ENCODE measurements around the gene TMEM120B. TPM values are rescaled to one million over a fixed set of nuclear protein-coding genes. Genes with fewer than 3 reads are reported as not detected.

Gene TMEM120B
- total RNA-seq, 5 donors from 2014 or later (not counting 1 experiment from before 2014, with no cell fraction given) = 7.9 to 11.1 (median 10.3) TPM

DNA sequence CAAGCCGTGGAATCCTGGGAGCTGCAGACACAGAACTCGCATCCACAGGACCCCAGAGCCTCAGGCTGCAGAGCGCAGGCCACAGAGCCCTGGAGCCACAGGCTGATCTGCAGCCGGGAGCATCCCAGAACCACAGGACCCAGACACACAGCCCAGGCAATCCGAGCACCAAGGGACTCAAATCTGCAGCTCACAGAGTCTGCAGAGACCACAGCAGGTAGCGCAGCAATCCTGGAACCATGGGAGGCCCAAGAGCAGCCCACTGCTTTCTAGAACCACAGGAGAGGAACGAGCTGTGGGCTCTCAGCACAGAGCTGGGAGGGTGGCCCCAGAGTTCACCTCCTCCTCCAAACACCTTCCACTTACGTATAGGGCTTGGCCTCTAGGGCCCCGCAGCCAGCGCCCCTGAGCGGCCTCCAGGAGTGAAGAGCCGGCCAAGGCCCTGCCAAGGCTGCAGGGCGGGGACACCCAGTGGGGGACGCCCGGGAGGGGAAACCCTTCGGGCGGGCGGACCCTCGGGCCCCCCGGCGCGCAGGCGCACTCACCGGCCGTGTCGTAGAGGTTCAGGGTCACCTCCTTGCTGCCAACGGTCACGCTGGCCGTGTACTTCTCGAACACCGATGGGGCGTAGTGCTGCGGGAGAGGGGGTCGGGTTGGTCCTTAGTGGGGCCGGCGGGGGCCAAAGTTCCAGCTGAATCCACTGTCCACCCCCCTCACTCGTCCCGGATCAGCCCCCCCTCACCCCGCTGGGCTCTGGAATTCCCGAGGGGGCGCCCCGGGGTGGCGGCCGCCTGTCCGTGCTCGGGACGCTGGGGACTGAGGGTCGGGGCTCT, 80.3 kb downstream of the TMEM120B start:
- Histone ChIP-seq H3K27ac (ENCODE audit: low read length) (peak overlapping the region; percentile 97), H3K4me1 (ENCODE audit: control insufficient read depth in 1 of 2, extremely low read depth in 1 of 2, insufficient read depth in 2 of 2, low read length in 2 of 2) (peaks cover 34 to 90% of the 10 kb centered on the region in 2 experiments), H3K9me3 (no peaks in the 10 kb centered on the region), H3K4me3 (ENCODE audit: control insufficient read depth in 1 of 2, extremely low read depth in 1 of 2, low read length in 1 of 2) (peak overlapping the region; percentile 95 to 98), H3K27me3 (replicated peaks in 1 of 2; ENCODE audit: control insufficient read depth in 2 of 2, extremely low read depth in 1 of 2, insufficient read depth in 2 of 2, low read length in 1 of 2) (no peaks in the 10 kb centered on the region), H3K36me3 (ENCODE audit: control insufficient read depth in 2 of 2, extremely low read depth in 1 of 2, insufficient read depth in 1 of 2, low read length in 1 of 2) (peaks cover 6 to 30% of the 10 kb centered on the region in 2 donors)
- H3K4me3 Mint-ChIP-seq = peak overlapping the region; percentile 89 to 94 (median 94)
- WGBS (ENCODE audit: insufficient coverage) = 2% methylated on average over 25 of the region's 48 CpGs
- peaks cover 67 to 75% (median 72%) of the 10 kb centered on the region in 3 donors for H3K4me1 Mint-ChIP-seq
- no peaks in the 10 kb centered on the region for H3K27me3 Mint-ChIP-seq
- peak overlapping the region; percentile 100 for H3K27ac Mint-ChIP-seq
- DNase-seq = peak in 24 of 35 experiments; percentile 40 to 76 (median 54)
- ATAC-seq (replicated peaks in 1 of 4) = peak; percentile 6 to 11 (median 10)
- no peaks in the 10 kb centered on the region for H3K9me3 Mint-ChIP-seq
- H3K36me3 Mint-ChIP-seq = peaks cover 12% of the 10 kb centered on the region
- ChIA-PET POLR2A (interaction anchor here (0.6 to 1.8 kb wide), 8 partner anchors 9 to 256 kb away, joined by 3 to 7 read pairs (median 3); no protein-coding TSS in a partner anchor), CTCF (interaction anchor here (0.5 to 7.9 kb wide), 15 partner anchors 8 to 239 kb away, joined by 3 to 344 read pairs (median 5); partner anchors contain the start of genes SETD1B (in 1 of the 2) and TMEM120B (in 1 of the 2))

DNA sequence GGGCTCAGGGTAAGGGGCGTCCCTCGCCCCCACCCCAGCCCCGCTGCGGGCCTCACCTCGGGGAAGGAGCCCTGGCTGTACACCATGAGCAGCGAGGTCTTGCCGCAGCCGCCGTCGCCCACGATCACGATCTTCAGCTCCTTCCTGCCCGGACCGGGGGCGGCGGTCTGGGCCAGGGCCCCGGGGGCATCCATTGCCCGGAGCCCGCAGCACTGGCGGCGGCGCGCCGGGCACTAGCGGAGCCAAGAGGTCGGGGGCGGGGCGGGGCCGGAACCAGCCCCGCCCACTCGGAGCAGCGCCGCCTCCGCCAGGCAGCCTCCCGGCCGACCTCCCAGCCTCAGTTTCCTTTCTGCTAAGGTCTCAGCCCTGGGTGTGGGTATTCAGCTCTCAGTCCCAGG, 80.9 kb downstream of the TMEM120B start, which contains the start of gene RHOF:
Gene RHOF (minus strand): TSS at position 249 of the 398 bp plus-strand sequence. CDS start 55 bp downstream, at position 194.
- Mint-ChIP-seq H3K4me3 (peak within 1 kb of the TSS; percentile 89 to 94 (median 94)), H3K4me1 (peaks cover 67 to 74% (median 71%) of the 10 kb centered on the region in 3 donors), H3K27ac (peak within 1 kb of the TSS; percentile 100), H3K9me3 (no peaks in the 10 kb centered on the region), H3K36me3 (peaks cover 15% of the 10 kb centered on the region), H3K27me3 (no peaks in the 10 kb centered on the region)
- H3K4me1 ChIP-seq (ENCODE audit: control insufficient read depth in 1 of 2, extremely low read depth in 1 of 2, insufficient read depth in 2 of 2, low read length in 2 of 2) = peaks cover 31 to 90% of the 10 kb centered on the region in 2 experiments
- peak within 1 kb of the TSS; percentile 95 to 98 for H3K4me3 ChIP-seq (ENCODE audit: control insufficient read depth in 1 of 2, extremely low read depth in 1 of 2, low read length in 1 of 2)
- DNase-seq (peak in 9 of 35 experiments; percentile 46 to 78 (median 60)), ATAC-seq (replicated peaks in 1 of 4) (peak in 3 of 4 experiments; percentile 8 to 15 (median 13))
- H3K9me3 ChIP-seq = no peaks in the 10 kb centered on the region
- peak within 1 kb of the TSS; percentile 97 for H3K27ac ChIP-seq (ENCODE audit: low read length)
- 0% methylated on average over 36 of the region's 36 CpGs for WGBS (ENCODE audit: insufficient coverage)
- H3K36me3 ChIP-seq (ENCODE audit: control insufficient read depth in 2 of 2, extremely low read depth in 1 of 2, insufficient read depth in 1 of 2, low read length in 1 of 2) = peaks cover 6 to 31% of the 10 kb centered on the region in 2 donors
- H3K27me3 ChIP-seq (replicated peaks in 1 of 2; ENCODE audit: control insufficient read depth in 2 of 2, extremely low read depth in 1 of 2, insufficient read depth in 2 of 2, low read length in 1 of 2) = no peaks in the 10 kb centered on the region
- ChIA-PET CTCF (interaction anchor here (0.6 to 7.9 kb wide), 24 partner anchors 8 to 473 kb away, joined by 3 to 344 read pairs (median 5); partner anchors contain the start of genes PSMD9 (in 1 of the 2), SETD1B (in 1 of the 2), TMEM120B (in 1 of the 2) and VPS33A (in 1 of the 2)), POLR2A (interaction anchor here (0.7 to 1.8 kb wide), 7 partner anchors 9 to 257 kb away, joined by 3 to 12 read pairs (median 5); no protein-coding TSS in a partner anchor)

DNA sequence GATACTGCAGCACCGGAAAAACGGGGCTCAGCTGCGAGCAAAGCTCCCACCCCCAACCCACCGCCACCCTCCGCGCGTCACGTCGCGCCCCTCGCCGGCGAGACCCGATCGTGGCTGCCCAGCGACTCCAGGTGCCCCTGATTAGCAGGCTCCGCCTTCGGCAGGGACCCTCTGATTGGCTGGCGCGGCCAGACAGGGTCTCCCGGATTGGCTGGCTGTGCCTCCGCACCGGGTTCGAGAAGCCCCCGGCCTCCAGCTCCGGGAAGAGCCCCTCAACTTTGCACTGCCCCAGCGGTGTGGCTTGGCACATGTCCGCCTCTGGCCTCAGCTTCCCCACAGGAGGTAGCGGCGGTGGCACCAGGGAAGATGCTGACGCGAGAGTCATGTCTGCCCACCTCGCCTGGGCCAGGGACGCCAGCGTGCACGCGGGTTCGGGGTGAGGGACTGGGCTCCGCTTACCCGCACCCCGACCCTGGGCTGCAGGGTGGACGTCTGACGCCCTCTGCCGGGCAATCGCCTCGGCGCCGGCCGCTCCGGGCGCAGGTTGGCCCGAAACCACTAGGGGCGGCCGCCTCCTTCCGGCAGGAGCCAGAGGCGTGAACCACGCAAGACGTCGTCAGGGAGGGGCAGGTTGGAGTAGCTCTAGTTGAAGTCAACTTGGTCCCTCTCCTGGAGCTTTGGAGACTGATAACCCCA, 81.4 kb downstream of the TMEM120B start:
- H3K36me3 Mint-ChIP-seq = peaks cover 19% of the 10 kb centered on the region
- ATAC-seq (replicated peaks in 1 of 4) = peak; percentile 56 to 62 (median 59)
- Histone ChIP-seq H3K4me3 (ENCODE audit: control insufficient read depth in 1 of 2, extremely low read depth in 1 of 2, low read length in 1 of 2) (peak overlapping the region; percentile 95 to 98), H3K9me3 (no peaks in the 10 kb centered on the region), H3K27me3 (replicated peaks in 1 of 2; ENCODE audit: control insufficient read depth in 2 of 2, extremely low read depth in 1 of 2, insufficient read depth in 2 of 2, low read length in 1 of 2) (no peaks in the 10 kb centered on the region), H3K27ac (ENCODE audit: low read length) (peak overlapping the region; percentile 97), H3K4me1 (ENCODE audit: control insufficient read depth in 1 of 2, extremely low read depth in 1 of 2, insufficient read depth in 2 of 2, low read length in 2 of 2) (peaks cover 30 to 90% of the 10 kb centered on the region in 2 experiments), H3K36me3 (ENCODE audit: control insufficient read depth in 2 of 2, extremely low read depth in 1 of 2, insufficient read depth in 1 of 2, low read length in 1 of 2) (peaks cover 6 to 32% of the 10 kb centered on the region in 2 donors)
- ChIA-PET POLR2A (interaction anchor here (0.5 to 2.6 kb wide), 14 partner anchors 9 to 326 kb away, joined by 3 to 22 read pairs (median 4); partner anchors contain the start of gene SETD1B (in 1 of the 2)), CTCF (interaction anchor here (0.6 to 7.9 kb wide), 40 partner anchors 8 to 472 kb away, joined by 3 to 344 read pairs (median 4); partner anchors contain the start of genes PSMD9 (in 1 of the 2), SETD1B (in 1 of the 2), TMEM120B (in 1 of the 2) and VPS33A (in 1 of the 2))
- peak overlapping the region; percentile 89 to 92 for H3K27ac Mint-ChIP-seq
- H3K9me3 Mint-ChIP-seq = no peaks in the 10 kb centered on the region
- H3K4me1 Mint-ChIP-seq = peaks cover 67 to 74% (median 71%) of the 10 kb centered on the region in 3 donors
- H3K4me3 Mint-ChIP-seq = peak overlapping the region; percentile 79 to 94 (median 94)
- 0% methylated on average over 51 of the region's 59 CpGs for WGBS (ENCODE audit: insufficient coverage)
- peak; percentile 89 to 98 (median 94) for DNase-seq
- no peaks in the 10 kb centered on the region for H3K27me3 Mint-ChIP-seq

DNA sequence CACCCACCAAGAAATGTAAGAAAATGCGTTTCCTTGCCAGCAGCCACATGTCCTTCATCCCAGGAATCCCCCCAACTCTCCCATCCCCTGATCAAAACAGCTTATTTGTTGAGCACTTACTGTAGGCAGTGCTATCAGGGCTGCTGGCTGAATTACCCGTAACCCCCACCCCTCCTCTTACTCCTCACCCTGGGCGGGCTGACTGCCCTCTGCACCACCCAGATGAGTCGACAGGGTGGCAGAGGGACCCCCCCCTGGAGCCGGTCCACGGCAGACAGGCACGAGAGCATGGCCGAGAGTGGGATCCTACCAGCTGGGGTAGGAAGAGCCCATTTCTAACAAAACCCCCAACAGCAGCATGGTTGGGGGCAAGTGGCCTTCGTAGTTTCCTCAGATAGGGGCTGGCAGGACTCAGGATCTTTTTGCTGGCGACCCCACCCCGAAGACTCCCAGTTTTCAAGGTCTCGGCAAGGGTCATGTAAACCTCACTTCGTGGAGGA, 82.0 kb downstream of the TMEM120B start:
- peaks cover 34 to 89% of the 10 kb centered on the region in 2 experiments for H3K4me1 ChIP-seq (ENCODE audit: control insufficient read depth in 1 of 2, extremely low read depth in 1 of 2, insufficient read depth in 2 of 2, low read length in 2 of 2)
- peaks cover 6 to 36% of the 10 kb centered on the region in 2 donors for H3K36me3 ChIP-seq (ENCODE audit: control insufficient read depth in 2 of 2, extremely low read depth in 1 of 2, insufficient read depth in 1 of 2, low read length in 1 of 2)
- H3K4me1 Mint-ChIP-seq = peaks cover 67 to 74% (median 71%) of the 10 kb centered on the region in 3 donors
- peak overlapping the region; percentile 89 to 92 for H3K27ac Mint-ChIP-seq
- ChIA-PET POLR2A (interaction anchor here (0.5 to 2.6 kb wide), 10 partner anchors 8 to 326 kb away, joined by 3 to 22 read pairs (median 4); partner anchors contain the start of gene SETD1B (in 1 of the 2)), CTCF (interaction anchor here (0.6 to 7.9 kb wide), 35 partner anchors 8 to 472 kb away, joined by 3 to 344 read pairs (median 4); partner anchors contain the start of genes PSMD9 (in 1 of the 2), SETD1B (in 1 of the 2), TMEM120B (in 1 of the 2) and VPS33A (in 1 of the 2))
- H3K27me3 ChIP-seq (replicated peaks in 1 of 2; ENCODE audit: control insufficient read depth in 2 of 2, extremely low read depth in 1 of 2, insufficient read depth in 2 of 2, low read length in 1 of 2) = no peaks in the 10 kb centered on the region
- no peaks in the 10 kb centered on the region for H3K27me3 Mint-ChIP-seq
- peak overlapping the region; percentile 97 for H3K27ac ChIP-seq (ENCODE audit: low read length)
- H3K9me3 ChIP-seq = no peaks in the 10 kb centered on the region
- DNase-seq = peak in 9 of 35 experiments; percentile 31 to 66 (median 48)
- ATAC-seq (replicated peaks in 1 of 4) = peak; percentile 13 to 27 (median 16)
- peaks cover 21% of the 10 kb centered on the region for H3K36me3 Mint-ChIP-seq
- 0% methylated on average over 8 of the region's 13 CpGs for WGBS (ENCODE audit: insufficient coverage)
- no peaks in the 10 kb centered on the region for H3K9me3 Mint-ChIP-seq
- peak overlapping the region; percentile 79 to 94 (median 94) for H3K4me3 Mint-ChIP-seq
- H3K4me3 ChIP-seq (ENCODE audit: control insufficient read depth in 1 of 2, extremely low read depth in 1 of 2, low read length in 1 of 2) = peak overlapping the region; percentile 27 to 98

DNA sequence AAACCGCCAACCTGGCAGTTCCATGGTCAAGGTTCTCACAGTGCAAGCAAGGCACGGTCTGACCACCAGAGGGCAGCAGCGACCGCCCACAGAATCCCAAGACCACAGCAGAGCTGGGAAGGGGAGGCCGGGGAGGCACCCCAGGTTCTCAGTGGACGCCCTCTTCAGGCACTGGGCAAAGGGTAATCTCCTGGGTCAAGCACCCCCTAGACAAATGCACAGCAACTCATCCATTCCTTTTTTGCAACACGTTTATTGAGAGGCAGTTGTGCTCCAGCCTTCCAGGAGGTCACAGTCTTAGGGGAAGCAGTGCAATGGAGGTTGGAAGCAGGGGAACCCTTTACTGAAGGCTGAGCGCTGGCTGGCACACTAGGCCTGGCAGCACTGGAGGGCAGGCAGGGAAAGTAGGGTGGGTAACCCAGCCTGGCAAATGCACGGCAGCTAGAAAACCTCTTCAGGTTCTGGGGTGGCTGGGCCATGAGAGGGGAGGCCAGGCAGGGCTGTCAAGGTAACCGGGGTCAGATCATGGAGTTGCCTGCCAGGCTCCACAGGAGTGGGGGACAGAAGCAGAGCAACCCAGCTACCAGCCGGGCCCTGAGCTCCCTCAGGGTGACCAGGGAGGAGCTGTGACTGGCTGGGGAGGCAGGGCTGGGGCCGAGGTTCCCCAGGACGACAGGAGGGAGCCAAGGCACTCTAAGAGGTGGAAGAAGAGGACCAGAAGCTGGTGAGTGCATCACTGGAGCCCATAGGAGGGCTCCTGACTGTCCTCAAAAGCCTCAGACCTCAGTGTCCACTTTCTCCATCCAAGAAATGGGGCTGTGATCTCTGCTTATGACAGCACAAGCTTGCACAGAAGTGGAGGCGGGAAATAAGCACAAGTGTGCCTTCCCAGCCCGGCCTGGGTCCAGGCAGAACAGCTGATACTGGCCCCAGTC, 82.7 kb downstream of the TMEM120B start:
- H3K27ac ChIP-seq (ENCODE audit: low read length) = peak overlapping the region; percentile 97
- ChIA-PET POLR2A (interaction anchor here (0.6 to 2.6 kb wide), 7 partner anchors 11 to 35 kb away, joined by 3 to 22 read pairs (median 8); no protein-coding TSS in a partner anchor), CTCF (interaction anchor here (0.5 to 7.9 kb wide), 23 partner anchors 12 to 292 kb away, joined by 3 to 344 read pairs (median 4); partner anchors contain the start of gene SETD1B (in 1 of the 2))
- H3K9me3 ChIP-seq = no peaks in the 10 kb centered on the region
- H3K4me3 ChIP-seq (ENCODE audit: control insufficient read depth in 1 of 2, extremely low read depth in 1 of 2, low read length in 1 of 2) = peak overlapping the region in 1 of 2 donors; percentile 27
- ATAC-seq (replicated peaks in 1 of 4) (peak; percentile 20 to 28 (median 24)), DNase-seq (peak in 34 of 35 experiments; percentile 61 to 93 (median 79))
- peak overlapping the region; percentile 89 to 92 for H3K27ac Mint-ChIP-seq
- no peaks in the 10 kb centered on the region for H3K27me3 ChIP-seq (replicated peaks in 1 of 2; ENCODE audit: control insufficient read depth in 2 of 2, extremely low read depth in 1 of 2, insufficient read depth in 2 of 2, low read length in 1 of 2)
- WGBS (ENCODE audit: insufficient coverage) = 47% methylated on average over 9 of the region's 15 CpGs
- H3K36me3 ChIP-seq (ENCODE audit: control insufficient read depth in 2 of 2, extremely low read depth in 1 of 2, insufficient read depth in 1 of 2, low read length in 1 of 2) = peaks cover 6 to 36% of the 10 kb centered on the region in 2 donors
- H3K4me1 Mint-ChIP-seq = peaks cover 60 to 67% (median 64%) of the 10 kb centered on the region in 3 donors
- H3K36me3 Mint-ChIP-seq = peaks cover 21% of the 10 kb centered on the region
- no peaks in the 10 kb centered on the region for H3K27me3 Mint-ChIP-seq
- peaks cover 30 to 82% of the 10 kb centered on the region in 2 experiments for H3K4me1 ChIP-seq (ENCODE audit: control insufficient read depth in 1 of 2, extremely low read depth in 1 of 2, insufficient read depth in 2 of 2, low read length in 2 of 2)
- no peaks in the 10 kb centered on the region for H3K9me3 Mint-ChIP-seq
- peak overlapping the region; percentile 79 to 94 (median 94) for H3K4me3 Mint-ChIP-seq
